SH-SY5Y (cell line): ENCODE measurements around the gene NT5C1B.

Experiments used
- GATA2 ChIP-seq: IDR thresholded peaks from 2 replicates; pipeline ENCODE4 v1.6.1; 2011; ENCODE audit warnings: mild to moderate bottlenecking, low read depth, low read length
- GATA3 ChIP-seq: IDR thresholded peaks from 2 replicates; pipeline ENCODE4 v1.6.1; 2011; ENCODE audit warnings: low read depth, mild to moderate bottlenecking, low read length, moderate library complexity

The NT5C1B gene

DNA sequence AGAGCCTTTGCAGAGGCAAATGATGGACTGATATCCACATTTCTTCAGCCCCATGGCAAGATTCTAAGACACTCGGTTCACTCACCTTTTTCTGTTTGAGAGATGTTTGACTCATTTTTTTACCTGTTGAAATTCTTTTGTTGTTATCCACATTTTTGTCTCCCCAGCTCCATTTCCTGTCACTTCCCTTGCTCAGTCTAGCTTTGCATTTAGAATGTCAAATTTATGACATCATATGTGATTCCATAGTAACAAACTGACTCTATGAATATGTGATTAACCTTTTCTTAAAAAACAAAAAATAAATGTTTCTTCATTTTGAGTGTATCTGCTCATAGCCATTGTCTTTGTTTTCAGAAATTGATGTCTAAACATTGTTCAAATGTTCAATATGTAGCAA is at the start of gene NT5C1B:
NT5C1B (minus strand) TSS at position 216 of the 400 bp plus-strand sequence; CDS start at position 115, 101 bp downstream.
- no peak for TF ChIP-seq GATA3
- TF ChIP-seq GATA2: no peak

DNA sequence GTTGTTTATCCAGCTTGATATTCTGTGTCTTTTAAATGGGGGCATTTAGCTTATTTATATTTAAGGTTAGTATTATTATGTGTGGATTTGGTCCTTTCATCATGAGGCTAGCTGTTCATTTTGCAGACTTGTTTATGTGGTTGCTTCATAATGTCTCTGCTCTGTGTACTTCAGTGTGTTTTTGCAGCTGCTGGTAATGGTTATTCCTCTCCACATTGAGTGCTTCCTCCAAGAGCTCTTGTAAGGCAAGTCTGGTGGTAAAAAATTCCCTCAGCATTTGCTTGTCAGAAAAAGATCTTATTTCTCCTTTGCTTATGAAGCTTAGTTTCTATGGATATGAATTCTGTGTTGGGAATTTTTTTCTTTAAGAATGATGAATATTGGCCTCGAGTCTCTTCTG is 47.8 kb upstream of the NT5C1B start:
- TF ChIP-seq GATA3 (no peak), GATA2 (no peak)

- TF ChIP-seq GATA2: no peak
- TF ChIP-seq GATA3: no peak
Observed at GRCh38 chr2:18630941-18631340, 41.6 kb upstream of the NT5C1B start.

- TF ChIP-seq GATA2: no peak
- TF ChIP-seq GATA3: no peak
Observed at GRCh38 chr2:18630541-18630940, 41.2 kb upstream of the NT5C1B start.

- no peak for TF ChIP-seq GATA3
Observed at GRCh38 chr2:18630101-18630500, 40.7 kb upstream of the NT5C1B start.

DNA sequence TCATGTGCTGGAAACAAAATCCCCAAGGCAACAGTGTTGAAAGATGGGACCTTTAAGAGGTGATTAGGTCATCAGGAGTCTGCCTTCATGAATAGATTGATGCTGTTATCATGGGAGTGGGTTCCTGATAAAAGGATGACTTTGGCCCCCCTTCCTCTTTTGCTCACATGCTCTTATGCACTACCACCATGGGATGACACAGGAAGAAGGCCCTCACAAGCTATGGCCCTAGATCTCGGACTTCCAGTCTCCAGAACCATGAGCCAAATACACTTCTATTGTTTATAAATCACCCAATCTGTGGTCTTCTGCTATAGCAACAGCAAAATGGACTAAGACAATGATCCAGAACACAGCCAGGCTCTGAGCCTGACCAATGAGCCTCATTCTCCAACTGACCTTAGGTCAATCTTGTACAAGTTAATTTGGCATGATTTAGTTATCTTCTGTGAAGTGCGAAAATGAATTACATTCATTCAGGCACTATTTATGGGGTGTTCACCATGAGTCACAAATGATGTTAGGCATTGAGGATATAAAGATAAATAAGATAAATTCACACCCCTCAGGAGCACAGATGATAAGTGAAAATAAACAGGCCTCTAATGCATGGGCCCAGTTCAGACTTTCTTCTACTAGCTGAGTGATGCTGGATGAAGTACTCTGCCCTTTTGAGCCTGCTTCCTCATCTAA is 37.7 kb upstream of the NT5C1B start:
- TF ChIP-seq GATA2 (no peak), GATA3 (no peak)

- no peak for TF ChIP-seq GATA3
- no peak for TF ChIP-seq GATA2
Observed at GRCh38 chr2:18626256-18626668, 36.9 kb upstream of the NT5C1B start.

GRCh38 chr2:18625563-18625962 is 36.2 kb upstream of the NT5C1B start:
- TF ChIP-seq GATA3 (no peak), GATA2 (no peak)

GRCh38 chr2:18623782-18624181 is 34.4 kb upstream of the NT5C1B start:
- TF ChIP-seq GATA3: no peak
- no peak for TF ChIP-seq GATA2

DNA sequence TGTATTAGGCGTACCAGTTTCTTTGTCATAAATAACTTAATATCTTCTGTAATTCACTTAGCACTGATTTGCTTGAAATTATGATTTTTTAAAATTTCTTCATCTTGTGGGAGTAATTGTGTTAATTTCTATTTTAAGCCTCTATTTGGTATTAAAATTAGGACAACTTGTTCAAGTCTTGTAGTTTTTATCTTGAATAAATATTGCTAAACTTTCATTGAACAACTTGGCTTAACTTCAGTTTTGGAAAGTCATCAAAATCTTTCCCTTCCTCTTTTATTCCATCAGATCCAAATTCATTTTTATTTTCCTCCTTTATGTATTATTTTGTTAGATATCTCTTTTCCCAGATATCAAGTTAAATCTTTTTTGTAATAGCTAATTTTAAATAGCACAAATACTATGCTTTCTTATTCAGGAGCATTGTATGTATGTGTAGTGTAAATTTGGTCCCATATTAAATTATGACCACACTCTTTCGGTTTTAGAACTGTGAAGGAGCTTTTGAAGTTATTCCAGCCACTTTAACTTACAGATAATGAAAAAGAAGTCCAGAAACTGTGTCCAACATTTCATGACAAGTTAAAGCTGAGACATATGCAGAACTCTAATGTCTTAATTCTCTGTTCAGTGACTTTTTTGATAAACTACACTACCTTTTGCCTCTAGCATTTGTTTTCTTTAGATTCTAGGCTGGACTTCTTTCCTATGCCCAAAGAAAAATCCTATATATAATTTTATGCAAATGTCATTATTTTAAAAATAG is 31.7 kb upstream of the NT5C1B start:
- TF ChIP-seq GATA3 (no peak), GATA2 (no peak)

DNA sequence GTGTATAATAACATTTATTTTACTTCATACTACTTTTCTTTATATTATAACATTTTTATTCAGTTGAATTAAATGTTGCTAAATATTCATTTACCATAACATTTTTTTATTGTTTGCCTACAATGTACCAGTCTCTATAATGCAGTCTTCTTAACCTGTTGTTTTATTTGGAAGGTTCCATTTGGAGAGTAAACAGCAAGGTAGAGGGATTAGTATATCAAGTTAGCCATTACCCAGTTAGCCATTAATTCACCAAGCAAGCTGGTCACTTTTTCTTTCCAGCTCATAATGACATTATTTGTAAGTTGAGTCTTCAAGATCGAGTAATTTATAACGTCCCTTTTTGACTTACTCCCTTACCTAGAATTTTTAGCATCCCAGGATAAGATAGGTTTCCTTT is 29.7 kb upstream of the NT5C1B start:
- TF ChIP-seq GATA2 (no peak), GATA3 (no peak)

GRCh38 chr2:18614041-18614440 is 24.7 kb upstream of the NT5C1B start:
- no peak for TF ChIP-seq GATA2
- no peak for TF ChIP-seq GATA3

GRCh38 chr2:18612133-18612532 is 22.8 kb upstream of the NT5C1B start:
- no peak for TF ChIP-seq GATA3
- no peak for TF ChIP-seq GATA2

DNA sequence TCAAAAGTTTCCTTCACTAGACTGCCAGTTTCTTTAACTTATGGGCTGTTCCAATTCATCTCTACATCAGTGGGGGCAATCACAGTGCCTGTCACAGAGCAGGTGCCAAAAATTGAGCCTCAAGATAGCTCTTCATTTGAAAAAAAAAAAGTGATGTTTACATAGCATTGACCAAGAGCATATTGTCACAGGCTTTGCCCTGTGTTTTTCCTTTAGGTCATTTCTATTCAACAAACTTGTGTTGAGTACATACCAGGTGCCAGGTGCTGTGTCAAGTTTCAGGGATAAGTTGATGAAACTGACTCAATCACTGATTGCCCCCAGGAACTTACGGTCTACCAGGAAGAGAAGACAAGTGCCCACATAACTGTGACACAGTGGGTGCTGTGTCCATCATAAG is 22.2 kb upstream of the NT5C1B start:
- TF ChIP-seq GATA2: no peak
- no peak for TF ChIP-seq GATA3

DNA sequence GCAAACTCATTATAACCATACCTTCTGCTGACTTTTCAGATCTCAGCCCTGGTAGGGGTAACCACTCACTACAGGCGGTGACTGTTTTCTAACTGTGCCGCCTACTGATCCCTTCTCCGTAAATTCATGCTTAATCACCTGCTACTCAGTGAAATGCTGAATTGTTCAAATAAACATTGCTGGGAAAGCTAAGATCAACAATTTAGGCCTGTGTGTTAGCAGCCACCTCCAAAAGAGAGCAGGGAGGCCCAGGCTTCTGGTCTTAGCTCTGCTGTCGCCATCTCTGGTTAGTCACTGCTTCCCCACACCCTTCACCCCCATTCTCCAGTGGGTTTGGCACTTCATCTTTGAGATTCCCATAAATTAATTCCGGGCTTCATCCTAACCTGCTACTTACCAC is 21.8 kb upstream of the NT5C1B start:
- no peak for TF ChIP-seq GATA3
- TF ChIP-seq GATA2: no peak

DNA sequence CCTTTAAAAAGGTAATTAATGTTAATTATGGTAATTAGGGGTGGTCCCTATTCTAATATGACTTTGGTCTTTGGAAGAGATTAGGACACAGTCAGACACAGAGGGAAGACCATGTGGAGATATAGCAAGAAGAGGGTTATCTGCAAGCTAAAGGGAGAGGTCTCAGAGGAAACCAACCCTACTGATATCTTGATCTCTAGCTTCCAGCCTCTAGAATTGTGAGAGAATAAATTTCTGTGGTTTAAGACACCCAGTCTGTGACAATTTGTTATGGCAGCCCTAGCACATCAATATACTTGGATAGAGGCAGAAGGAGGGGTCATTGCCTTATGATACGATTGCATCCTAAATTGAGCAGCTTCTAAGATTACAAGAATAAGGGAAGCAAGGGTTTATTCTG is 21.3 kb upstream of the NT5C1B start:
- TF ChIP-seq GATA3: no peak
